LNCaP clone FGC (cell line): ENCODE measurements around the gene CELSR1.

Experiments
- DNase-seq: peaks from one replicate; pipeline ENCODE4 v3.0.0-alpha.2; 2011; ENCODE audit warnings: low read depth
- H3K4me3 ChIP-seq: 2 replicates; pipeline ENCODE4 v1.5.1; 2011; ENCODE audit warnings: mild to moderate bottlenecking, low read depth, low read length, control low read depth
- CTCF ChIP-seq: IDR thresholded peaks from 2 replicates; pipeline ENCODE4 v1.5.1; 2012; ENCODE audit warnings: mild to moderate bottlenecking; ENCODE audit not compliant: control insufficient read depth, insufficient read depth; ENCODE audit errors: extremely low read depth

CELSR1 gene

GRCh38 chr22:46542011-46542985, 4.9 kb upstream of the CELSR1 start:
- no peak overlapping the region for H3K4me3 ChIP-seq
- peak; percentile 98 for TF ChIP-seq CTCF
- DNase-seq: no peak

- DNase-seq: no peak
- no peak overlapping the region for H3K4me3 ChIP-seq
- TF ChIP-seq CTCF: no peak
Observed at GRCh38 chr22:46541536-46541935, 4.1 kb upstream of the CELSR1 start.

GRCh38 chr22:46540874-46541273, 3.5 kb upstream of the CELSR1 start:
- H3K4me3 ChIP-seq: no peak overlapping the region
- TF ChIP-seq CTCF: no peak
- DNase-seq: no peak

GRCh38 chr22:46539169-46539568, 1.7 kb upstream of the CELSR1 start:
- no peak for TF ChIP-seq CTCF
- no peak for DNase-seq
- H3K4me3 ChIP-seq: no peak overlapping the region

- TF ChIP-seq CTCF: no peak
- no peak overlapping the region for H3K4me3 ChIP-seq
- no peak for DNase-seq
Observed at GRCh38 chr22:46538814-46539160, 1.4 kb upstream of the CELSR1 start.

DNA sequence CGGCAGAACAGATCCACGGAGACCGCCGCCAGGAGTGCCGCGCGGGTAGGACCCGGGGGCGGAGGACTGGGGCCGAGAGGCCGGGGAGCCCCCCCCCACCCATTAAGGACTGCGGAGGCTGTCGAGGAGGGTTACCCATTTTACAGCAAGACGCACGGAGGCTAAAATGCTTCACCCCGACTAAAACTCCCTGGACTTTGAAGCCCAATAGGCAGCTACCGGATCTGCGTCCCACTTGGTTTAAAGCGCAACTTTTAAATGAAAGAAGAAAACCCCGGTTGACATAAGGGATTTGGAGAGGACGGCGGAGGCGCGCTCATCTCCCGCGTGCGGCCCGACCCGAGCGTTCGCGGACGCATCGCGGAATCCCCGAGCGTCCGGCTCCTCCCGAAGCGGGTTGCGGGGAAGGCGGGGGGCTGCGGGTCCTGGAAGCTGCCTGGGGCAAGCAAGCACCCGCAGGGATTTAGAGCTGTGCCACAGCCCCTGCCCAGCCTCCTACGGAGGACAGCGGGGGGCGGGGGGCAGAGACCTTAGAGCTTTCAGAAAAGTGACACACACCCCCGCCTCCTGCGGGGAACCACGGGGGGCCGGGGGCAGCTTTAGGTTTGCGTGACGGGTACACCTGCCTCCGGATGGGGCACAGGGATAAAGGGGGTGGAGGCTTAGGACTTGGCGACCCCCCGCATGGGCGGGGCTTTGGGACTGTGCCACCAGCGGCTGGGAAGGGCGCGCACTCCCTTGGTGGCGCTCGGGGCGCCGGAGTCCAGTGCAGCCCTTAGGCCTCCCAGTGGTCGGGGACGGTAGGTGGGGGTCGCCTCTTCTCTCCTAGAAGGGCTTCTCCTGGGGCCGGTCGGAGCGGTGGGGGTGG, 760 bp upstream of the CELSR1 start:
- peak overlapping the region; percentile 42 for H3K4me3 ChIP-seq
- no peak for DNase-seq
- TF ChIP-seq CTCF: no peak
